Kidney epithelial cell (primary cell): ENCODE measurements around the gene TNNC2. TPM values are rescaled to one million over a fixed set of nuclear protein-coding genes. Genes with fewer than 3 reads are reported as not detected.

Experiments used
- DNase-seq: peaks from one replicate; pipeline ENCODE4 v3.0.0-alpha.2; 2010; ENCODE audit warnings: low read depth
- H3K27me3 ChIP-seq: 2 replicates; pipeline ENCODE4 v1.6.0; 2011; ENCODE audit warnings: low read length; ENCODE audit not compliant: control insufficient read depth, insufficient read depth
- H3K36me3 ChIP-seq: 2 replicates; pipeline ENCODE4 v1.5.1; 2011; ENCODE audit warnings: low read length; ENCODE audit not compliant: control insufficient read depth, insufficient read depth
- H3K4me3 ChIP-seq: 2 replicates; pipeline ENCODE4 v1.5.1; 2011; ENCODE audit warnings: low read depth, mild to moderate bottlenecking, control low read depth, low read length
- CTCF ChIP-seq: IDR thresholded peaks from 2 replicates; pipeline ENCODE4 v1.5.1; 2011; ENCODE audit warnings: mild to moderate bottlenecking, moderate library complexity, low read length, control low read depth, inconsistent platforms; ENCODE audit not compliant: insufficient read depth, poor library complexity, severe bottlenecking
- total RNA-seq: library from RNA; depleted of rRNA; stranded (reverse); fragments of >200 nt; gene quantifications from 2 replicates; pipeline ENCODE4 v1.2.3, GENCODE V29; 2015

Gene TNNC2
- total RNA-seq, 1 donor from 2014 or later = not detected

DNA sequence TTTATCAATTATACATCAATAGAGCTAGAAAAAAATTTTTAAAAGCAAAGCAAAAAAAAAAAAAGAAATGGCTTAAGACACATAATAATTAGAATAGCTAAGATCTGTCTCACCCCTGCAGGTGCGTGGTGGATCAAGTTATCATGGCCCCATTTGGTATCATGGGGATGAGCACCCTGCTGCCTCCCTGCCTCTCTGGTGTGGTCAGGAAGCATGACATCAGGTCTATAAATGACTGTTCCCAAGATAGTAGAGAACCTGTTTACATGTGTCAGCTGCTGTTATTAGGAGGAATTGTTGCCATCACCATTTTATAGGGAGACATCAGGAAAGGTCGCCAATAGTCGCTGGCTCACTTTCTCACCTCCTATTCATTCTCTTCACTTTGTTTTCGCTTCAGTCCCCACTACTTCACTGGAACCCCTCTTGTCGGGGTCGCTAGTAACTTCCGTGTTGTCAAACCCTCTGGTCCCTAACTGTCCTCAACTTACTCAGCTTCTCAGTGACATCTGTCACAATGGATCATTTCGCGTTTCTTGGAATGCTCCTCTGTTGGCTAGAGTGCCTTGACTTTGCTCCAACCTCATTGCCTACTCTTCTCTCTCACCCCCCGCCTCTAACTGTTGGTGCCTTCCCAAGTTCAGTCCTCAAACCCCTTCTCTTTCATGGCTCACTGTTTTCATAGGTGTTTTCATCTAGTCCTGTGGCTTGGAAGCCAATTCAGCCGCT, 30.6 kb downstream of the TNNC2 start:
- no peak for DNase-seq
- Histone ChIP-seq H3K4me3 (no peak overlapping the region), H3K27me3 (no peaks in the 10 kb centered on the region), H3K36me3 (no peaks in the 10 kb centered on the region)
- TF ChIP-seq CTCF = no peak

DNA sequence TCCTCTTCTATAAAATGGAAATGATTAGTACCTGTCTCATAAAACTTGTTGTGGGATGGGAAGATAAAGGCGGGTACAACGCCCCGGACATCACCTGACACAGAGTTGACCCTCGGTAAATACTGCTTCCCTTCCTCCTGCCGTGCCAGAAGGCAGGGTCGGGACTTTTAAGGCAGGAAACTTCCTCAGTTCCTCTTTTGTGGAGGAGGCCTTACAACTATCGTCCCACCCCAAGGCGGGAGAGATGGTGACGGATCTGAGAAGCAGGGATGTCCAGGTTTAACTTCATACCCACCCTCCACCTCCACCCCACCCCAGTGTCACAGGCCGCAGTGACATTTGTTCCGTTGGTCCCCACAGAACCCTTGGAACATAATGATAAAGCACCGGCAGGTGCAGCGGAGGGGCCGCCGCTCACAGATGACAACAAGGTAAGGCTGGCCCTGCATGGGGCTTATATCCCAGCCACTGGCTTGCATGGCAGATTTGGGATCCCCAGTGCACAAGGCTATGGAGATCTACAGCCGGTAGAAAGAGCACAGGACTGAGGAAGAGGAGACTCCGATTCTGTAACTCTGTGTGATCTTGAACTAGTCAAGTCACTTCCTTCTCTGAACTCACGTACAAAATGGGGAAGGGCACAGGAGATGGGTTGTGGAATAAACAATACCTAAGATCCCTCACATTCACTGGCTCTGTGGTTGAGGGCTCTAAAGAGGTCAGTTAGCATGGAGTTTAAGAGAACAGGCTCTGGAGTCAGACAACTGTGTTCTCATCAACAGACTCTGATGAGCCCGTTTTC, 34.6 kb downstream of the TNNC2 start:
- Histone ChIP-seq H3K36me3 (no peaks in the 10 kb centered on the region), H3K27me3 (no peaks in the 10 kb centered on the region), H3K4me3 (peak overlapping the region; percentile 69)
- no peak for DNase-seq
- no peak for TF ChIP-seq CTCF

- H3K4me3 ChIP-seq = no peak overlapping the region
- DNase-seq = no peak
- TF ChIP-seq CTCF = no peak
- no peaks in the 10 kb centered on the region for H3K36me3 ChIP-seq
- no peaks in the 10 kb centered on the region for H3K27me3 ChIP-seq
These were observed 38.8 kb downstream of the TNNC2 start for GRCh38 chr20:45788351-45788750.

GRCh38 chr20:45783656-45784294, 43.3 kb downstream of the TNNC2 start:
- H3K36me3 ChIP-seq = no peaks in the 10 kb centered on the region
- no peaks in the 10 kb centered on the region for H3K27me3 ChIP-seq
- no peak for DNase-seq
- H3K4me3 ChIP-seq = no peak overlapping the region
- TF ChIP-seq CTCF = no peak

GRCh38 chr20:45782890-45783289, 44.2 kb downstream of the TNNC2 start:
- DNase-seq = no peak

More at GRCh38 chr20:45782890-45783289, 44.2 kb downstream of the TNNC2 start:
- no peak overlapping the region for H3K4me3 ChIP-seq
- H3K36me3 ChIP-seq = no peaks in the 10 kb centered on the region
- no peak for TF ChIP-seq CTCF
- no peaks in the 10 kb centered on the region for H3K27me3 ChIP-seq
